ENCODE measurements around the gene DLG2. TPM values are rescaled to one million over a fixed set of nuclear protein-coding genes. Genes with fewer than 3 reads are reported as not detected.

The DLG2 gene
- total and polyA plus RNA-seq, 2 of the 4 experiments (the other 2 are of a cell fraction), result 0.31 to 0.36 TPM

DNA sequence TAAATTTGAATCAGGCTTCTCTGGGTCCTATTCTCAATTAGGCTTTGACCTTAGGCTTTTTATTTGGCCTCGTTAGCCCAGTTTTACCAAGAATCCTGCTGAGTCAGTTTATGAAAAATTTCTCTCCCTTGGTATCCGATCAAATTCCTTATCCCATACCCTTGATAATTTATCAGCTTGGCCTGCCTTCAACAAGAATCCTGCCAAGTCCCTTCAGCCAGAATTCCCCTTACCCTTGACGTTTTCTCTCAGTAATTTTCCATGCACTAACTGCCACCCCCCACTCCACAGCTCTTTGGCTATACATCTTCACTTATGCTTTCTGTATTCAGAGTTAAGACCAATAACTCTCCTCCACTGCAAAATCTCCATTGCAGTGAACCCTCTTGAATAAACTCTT lies 1530.0 kb downstream of the DLG2 start:
- in situ Hi-C loops (cut with MboI; ENCODE audit: low sequenced_read_pairs), result no loop called here
- no TSS peak for BruUV-seq (replicated peaks)
- H2BK120ac ChIP-seq (ENCODE audit: low read depth, low read length), result no peak overlapping the region

More for the DNA sequence above, 1530.0 kb downstream of the DLG2 start:
- Histone ChIP-seq H2AK9ac (replicated peaks; ENCODE audit: low read depth, low read length, poor library complexity) (no peak overlapping the region), H3K56ac (ENCODE audit: extremely low read depth, insufficient read depth, low read length) (no peak overlapping the region), H3K27ac (ENCODE audit: insufficient read depth, low read length) (no peak overlapping the region), H3K23ac (ENCODE audit: low read depth, low read length) (no peak overlapping the region), H3K36me3 (ENCODE audit: control insufficient read depth, insufficient read depth, low read length) (no peaks in the 10 kb centered on the region), H3K4me3 (ENCODE audit: insufficient read depth, low read depth, low read length) (no peak overlapping the region), H3K4me1 (ENCODE audit: control insufficient read depth, insufficient read depth, low read length) (no peaks in the 10 kb centered on the region), H2AFZ (replicated peaks; ENCODE audit: low read length, poor library complexity) (no peak overlapping the region), H3K14ac (replicated peaks; ENCODE audit: low read depth, low read length) (no peak overlapping the region), H4K8ac (ENCODE audit: low read depth in 2 of 2, low read length in 2 of 2) (no peak overlapping the region), H4K20me1 (ENCODE audit: insufficient read depth, low read length) (no peaks in the 10 kb centered on the region), H3K4ac (ENCODE audit: low read depth, low read length) (no peak overlapping the region), H4K5ac (ENCODE audit: low read depth, low read length) (no peak overlapping the region), H2BK5ac (ENCODE audit: low read depth, low read length, poor library complexity, severe bottlenecking) (no peak overlapping the region), H3K9me3 (ENCODE audit: control insufficient read depth, insufficient read depth, low read length) (0 out of 2 replicates have a peak, but pooled peaks cover 2% of the 10 kb centered on the region), H2AK5ac (ENCODE audit: low read depth, low read length) (no peak overlapping the region), H3K18ac (ENCODE audit: low read depth, low read length) (no peak overlapping the region), H3K79me1 (ENCODE audit: low read depth in 1 of 2, low read length in 2 of 2) (no peaks in the 10 kb centered on the region), H3K9ac (ENCODE audit: low read depth, low read length) (no peak overlapping the region), H4K91ac (ENCODE audit: insufficient read depth, low read depth, low read length) (no peak overlapping the region), H2BK20ac (ENCODE audit: low read depth, low read length) (no peak overlapping the region), H3K4me2 (ENCODE audit: low read depth, low read length) (no peak overlapping the region), H3K27me3 (ENCODE audit: control insufficient read depth, insufficient read depth, low read length) (no peaks in the 10 kb centered on the region), H3K9me1 (ENCODE audit: insufficient read depth, low read length) (no peaks in the 10 kb centered on the region), H2BK15ac (ENCODE audit: low read depth, low read length) (no peak overlapping the region)
- ChIA-PET CTCF (interaction anchor here (0.6 kb wide), 1 partner anchor 409 kb away, joined by 3 read pairs; no protein-coding TSS in a partner anchor), POLR2A (ENCODE audit: unreplicated experiment) (no interaction called here)
- dilution Hi-C loops (cut with HindIII; ENCODE audit: low sequenced_read_pairs, unreplicated experiment), result no loop called here
- TF ChIP-seq MAFK (IDR thresholded peaks at IDR 0.05; ENCODE audit: low read depth, low read length), result no peak
- no peak for TF ChIP-seq POLR2A (IDR thresholded peaks at IDR 0.05; ENCODE audit: low read depth, low read length)
- TF ChIP-seq BHLHE40 (IDR thresholded peaks at IDR 0.05; ENCODE audit: low read depth, low read length), result no peak
- TF ChIP-seq, protein P1, sequence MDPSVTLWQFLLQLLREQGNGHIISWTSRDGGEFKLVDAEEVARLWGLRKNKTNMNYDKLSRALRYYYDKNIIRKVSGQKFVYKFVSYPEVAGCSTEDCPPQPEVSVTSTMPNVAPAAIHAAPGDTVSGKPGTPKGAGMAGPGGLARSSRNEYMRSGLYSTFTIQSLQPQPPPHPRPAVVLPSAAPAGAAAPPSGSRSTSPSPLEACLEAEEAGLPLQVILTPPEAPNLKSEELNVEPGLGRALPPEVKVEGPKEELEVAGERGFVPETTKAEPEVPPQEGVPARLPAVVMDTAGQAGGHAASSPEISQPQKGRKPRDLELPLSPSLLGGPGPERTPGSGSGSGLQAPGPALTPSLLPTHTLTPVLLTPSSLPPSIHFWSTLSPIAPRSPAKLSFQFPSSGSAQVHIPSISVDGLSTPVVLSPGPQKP (IDR thresholded peaks at IDR 0.05; ENCODE audit: borderline replicate concordance, low read depth, low read length), result no peak
- TF ChIP-seq, protein P2, sequence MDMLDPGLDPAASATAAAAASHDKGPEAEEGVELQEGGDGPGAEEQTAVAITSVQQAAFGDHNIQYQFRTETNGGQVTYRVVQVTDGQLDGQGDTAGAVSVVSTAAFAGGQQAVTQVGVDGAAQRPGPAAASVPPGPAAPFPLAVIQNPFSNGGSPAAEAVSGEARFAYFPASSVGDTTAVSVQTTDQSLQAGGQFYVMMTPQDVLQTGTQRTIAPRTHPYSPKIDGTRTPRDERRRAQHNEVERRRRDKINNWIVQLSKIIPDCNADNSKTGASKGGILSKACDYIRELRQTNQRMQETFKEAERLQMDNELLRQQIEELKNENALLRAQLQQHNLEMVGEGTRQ (IDR thresholded peaks at IDR 0.05; ENCODE audit: low read depth, low read length), result no peak
- TF ChIP-seq SMC3 (IDR thresholded peaks at IDR 0.05; ENCODE audit: low read depth, low read length), result no peak
- no peak for TF ChIP-seq RCOR1 (IDR thresholded peaks at IDR 0.05; ENCODE audit: insufficient replicate concordance, low read length)
- no peak for TF ChIP-seq MAZ (IDR thresholded peaks at IDR 0.05; ENCODE audit: borderline replicate concordance, low read depth, low read length)
- TF ChIP-seq, protein P3, sequence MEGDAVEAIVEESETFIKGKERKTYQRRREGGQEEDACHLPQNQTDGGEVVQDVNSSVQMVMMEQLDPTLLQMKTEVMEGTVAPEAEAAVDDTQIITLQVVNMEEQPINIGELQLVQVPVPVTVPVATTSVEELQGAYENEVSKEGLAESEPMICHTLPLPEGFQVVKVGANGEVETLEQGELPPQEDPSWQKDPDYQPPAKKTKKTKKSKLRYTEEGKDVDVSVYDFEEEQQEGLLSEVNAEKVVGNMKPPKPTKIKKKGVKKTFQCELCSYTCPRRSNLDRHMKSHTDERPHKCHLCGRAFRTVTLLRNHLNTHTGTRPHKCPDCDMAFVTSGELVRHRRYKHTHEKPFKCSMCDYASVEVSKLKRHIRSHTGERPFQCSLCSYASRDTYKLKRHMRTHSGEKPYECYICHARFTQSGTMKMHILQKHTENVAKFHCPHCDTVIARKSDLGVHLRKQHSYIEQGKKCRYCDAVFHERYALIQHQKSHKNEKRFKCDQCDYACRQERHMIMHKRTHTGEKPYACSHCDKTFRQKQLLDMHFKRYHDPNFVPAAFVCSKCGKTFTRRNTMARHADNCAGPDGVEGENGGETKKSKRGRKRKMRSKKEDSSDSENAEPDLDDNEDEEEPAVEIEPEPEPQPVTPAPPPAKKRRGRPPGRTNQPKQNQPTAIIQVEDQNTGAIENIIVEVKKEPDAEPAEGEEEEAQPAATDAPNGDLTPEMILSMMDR (conservative IDR thresholded peaks at IDR 0.05; ENCODE audit: low read depth, low read length), result no peak
- TF ChIP-seq RAD21 (IDR thresholded peaks at IDR 0.05; ENCODE audit: low read length), result no peak
- TF ChIP-seq CEBPB (IDR thresholded peaks at IDR 0.05; ENCODE audit: low read depth, low read length), result no peak
- intact Hi-C loops (cut with micrococcal nuclease), result no loop called here
- ATAC-seq (ENCODE audit: low read depth) (no peak), DNase-seq (no peak)
- WGBS, 2 experiments (ENCODE audit: extremely low coverage in 2 of 2, insufficient read length in 1 of 2), result 17% methylated on average over 2 of the region's 3 CpGs; no CpG with 5 or more reads in 1 of the 2 experiments

Data from IMR-90 (cell line).